ENCODE data around the gene ROBO1.

ROBO1 gene

DNA sequence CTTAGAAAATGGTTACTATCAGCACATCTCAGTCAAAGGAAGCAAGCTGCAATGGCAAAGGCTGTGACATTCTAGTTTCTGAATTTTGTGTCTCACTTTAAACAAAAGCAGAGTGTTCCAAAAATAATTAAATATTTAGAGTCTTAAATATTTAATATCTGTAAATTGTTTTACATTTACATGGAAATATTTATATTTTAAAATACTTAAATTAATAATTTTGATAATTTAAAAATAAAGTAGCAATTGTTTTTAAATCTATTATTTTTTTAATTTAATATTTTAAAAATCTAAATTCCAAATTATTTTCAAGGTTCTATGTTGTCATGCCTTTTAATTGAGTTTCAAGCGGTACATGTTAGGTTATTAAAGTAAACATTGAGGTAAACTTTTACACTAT is 843.1 kb downstream of the ROBO1 start:
- H3K9me3 Mint-ChIP-seq = peaks cover 5% of the 10 kb centered on the region
- H3K4me1 Mint-ChIP-seq (ENCODE audit: low read depth) = no peaks in the 10 kb centered on the region
- no peaks in the 10 kb centered on the region for H3K27me3 Mint-ChIP-seq (ENCODE audit: low read depth)
- no peaks in the 10 kb centered on the region for H3K36me3 Mint-ChIP-seq (ENCODE audit: low read depth)
- H3K4me3 Mint-ChIP-seq = no peak overlapping the region
- H3K27ac Mint-ChIP-seq = no peak overlapping the region

DNA sequence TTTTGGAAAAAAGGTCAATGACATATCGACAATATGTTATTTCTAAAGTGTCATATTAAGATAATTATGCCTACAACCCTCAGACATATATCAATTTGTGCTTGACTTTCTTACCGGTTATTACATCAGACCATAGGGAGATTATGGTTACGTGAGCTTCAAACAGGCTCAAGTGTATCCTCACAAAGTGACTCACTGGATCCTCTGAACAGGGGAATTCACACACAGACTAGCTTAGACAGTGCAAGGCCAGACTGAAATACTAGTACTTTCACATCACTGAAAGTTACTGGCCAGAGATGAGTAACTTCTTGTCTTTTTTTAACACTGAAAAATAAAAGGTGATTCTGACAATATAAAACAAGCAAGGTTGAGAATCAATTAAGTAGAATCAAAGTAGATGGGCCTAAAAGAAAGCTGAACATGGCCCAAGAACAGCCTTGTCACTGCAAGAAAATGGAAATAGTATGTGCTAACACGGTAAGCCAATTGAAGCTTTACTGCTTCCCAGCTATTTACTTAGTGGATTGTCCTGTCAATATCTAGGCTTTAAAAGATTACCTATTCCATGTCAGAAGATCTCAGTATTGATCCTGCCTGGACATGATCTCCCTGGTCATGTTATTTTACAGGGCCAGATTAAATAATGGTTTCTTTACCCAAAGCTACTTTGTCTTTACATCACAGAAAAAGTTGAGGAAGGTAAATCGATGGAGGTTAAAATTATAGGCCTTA is 848.6 kb downstream of the ROBO1 start:
- Mint-ChIP-seq H3K27ac (no peak overlapping the region), H3K36me3 (ENCODE audit: low read depth) (no peaks in the 10 kb centered on the region)

DNA sequence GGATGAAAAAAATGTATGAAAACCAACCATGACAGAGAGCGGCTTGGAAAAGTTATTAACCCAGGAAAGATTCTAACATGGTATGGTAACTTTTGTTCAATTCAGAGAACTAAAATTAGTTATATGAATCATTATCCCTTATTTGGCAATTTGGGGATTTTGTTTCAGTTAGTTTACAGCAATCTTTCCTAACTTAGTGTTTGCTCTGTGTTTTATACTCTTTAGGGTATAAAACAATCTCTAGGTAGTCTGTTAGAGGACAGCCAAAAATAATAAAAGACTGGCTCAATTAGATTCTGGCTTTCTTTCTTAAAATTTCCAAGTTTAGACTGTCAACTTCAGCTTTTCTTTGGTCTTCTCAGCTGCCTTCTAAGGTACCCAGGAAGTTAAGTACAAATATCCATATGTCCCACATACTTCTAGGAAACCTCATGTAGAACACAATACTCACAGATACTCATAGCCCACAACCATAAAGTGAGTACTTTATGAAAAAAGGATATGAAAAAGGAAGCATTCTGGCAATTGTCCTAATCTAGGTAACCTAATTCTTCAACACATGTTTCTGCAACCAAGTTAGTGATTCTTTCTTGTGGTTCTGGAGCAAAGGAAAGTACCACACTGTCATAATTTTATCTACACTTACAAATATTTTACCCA is 849.3 kb downstream of the ROBO1 start:
- no peaks in the 10 kb centered on the region for H3K9me3 Mint-ChIP-seq
- no peak overlapping the region for H3K27ac Mint-ChIP-seq
- no peaks in the 10 kb centered on the region for H3K27me3 Mint-ChIP-seq (ENCODE audit: low read depth)
- H3K4me1 Mint-ChIP-seq (ENCODE audit: low read depth) = no peaks in the 10 kb centered on the region
- no peak overlapping the region for H3K4me3 Mint-ChIP-seq
- H3K36me3 Mint-ChIP-seq (ENCODE audit: low read depth) = no peaks in the 10 kb centered on the region

More for the DNA sequence above, 848.6 kb downstream of the ROBO1 start:
- Mint-ChIP-seq H3K9me3 (no peaks in the 10 kb centered on the region), H3K4me3 (no peak overlapping the region), H3K27me3 (ENCODE audit: low read depth) (no peaks in the 10 kb centered on the region), H3K4me1 (ENCODE audit: low read depth) (no peaks in the 10 kb centered on the region)

DNA sequence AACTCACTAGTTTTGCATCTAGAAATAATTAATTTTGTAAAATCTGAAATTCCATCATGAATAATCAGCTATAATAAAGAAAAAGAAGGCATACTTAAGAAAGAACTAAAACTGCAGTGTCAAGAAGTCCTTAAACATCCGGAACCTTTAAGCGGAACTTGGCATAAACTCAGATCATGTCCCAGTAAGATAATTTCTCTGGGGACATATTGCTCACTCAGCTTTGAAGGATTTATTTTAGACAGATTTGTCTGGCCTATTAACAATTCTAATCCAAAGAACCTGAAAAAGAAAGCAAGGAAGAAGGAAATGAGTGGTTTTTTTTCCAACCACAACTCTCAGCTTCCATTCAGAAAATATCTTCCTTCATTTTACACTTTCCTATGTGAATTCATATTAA is 850.3 kb downstream of the ROBO1 start:
- H3K36me3 Mint-ChIP-seq (ENCODE audit: low read depth) = no peaks in the 10 kb centered on the region

DNA sequence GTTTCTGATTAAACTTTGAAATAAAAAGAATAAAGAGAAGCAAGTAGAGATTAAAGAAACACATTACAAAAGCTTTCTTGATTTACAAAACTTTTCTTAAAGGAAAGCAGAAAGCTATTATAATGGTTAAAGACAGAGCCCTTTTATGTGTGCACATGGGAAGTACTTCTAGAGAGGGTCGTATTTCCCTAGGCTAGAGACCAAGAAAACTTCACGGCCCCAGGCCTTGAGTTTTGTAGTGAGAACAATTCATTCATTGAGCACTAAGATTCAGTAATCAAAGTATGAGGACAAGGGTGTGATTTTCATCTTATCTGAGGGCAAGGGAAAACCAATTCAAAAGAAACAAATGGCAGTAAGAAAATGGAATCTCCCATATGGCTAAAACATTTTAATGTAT is 854.1 kb downstream of the ROBO1 start:
- Mint-ChIP-seq H3K27me3 (ENCODE audit: low read depth) (no peaks in the 10 kb centered on the region), H3K27ac (no peak overlapping the region), H3K4me3 (no peak overlapping the region), H3K9me3 (no peaks in the 10 kb centered on the region), H3K36me3 (ENCODE audit: low read depth) (no peaks in the 10 kb centered on the region), H3K4me1 (ENCODE audit: low read depth) (no peaks in the 10 kb centered on the region)

More for the DNA sequence above, 850.3 kb downstream of the ROBO1 start:
- Mint-ChIP-seq H3K27ac (no peak overlapping the region), H3K4me1 (ENCODE audit: low read depth) (no peaks in the 10 kb centered on the region), H3K9me3 (no peaks in the 10 kb centered on the region), H3K27me3 (ENCODE audit: low read depth) (no peaks in the 10 kb centered on the region), H3K4me3 (no peak overlapping the region)

DNA sequence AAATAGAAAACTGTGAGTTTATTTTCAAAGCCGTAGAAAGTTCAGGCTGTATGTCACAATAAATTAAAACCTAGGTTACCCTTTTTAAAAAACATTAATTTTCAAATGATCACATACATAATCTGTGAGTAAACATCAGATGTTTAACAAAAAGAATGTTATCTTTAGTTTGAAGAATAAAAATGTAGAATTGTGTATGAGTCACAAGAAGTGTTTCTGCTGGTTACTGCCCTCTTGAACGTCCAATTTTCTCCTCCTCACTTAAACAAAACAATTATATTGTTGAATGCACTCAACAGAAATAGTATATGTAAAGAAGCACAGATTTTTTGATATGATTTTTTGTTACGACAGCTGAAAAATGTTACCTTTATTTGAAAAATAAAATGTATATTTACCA is 855.1 kb downstream of the ROBO1 start:
- Mint-ChIP-seq H3K9me3 (no peaks in the 10 kb centered on the region), H3K27ac (no peak overlapping the region), H3K36me3 (ENCODE audit: low read depth) (no peaks in the 10 kb centered on the region), H3K27me3 (ENCODE audit: low read depth) (no peaks in the 10 kb centered on the region), H3K4me1 (ENCODE audit: low read depth) (no peaks in the 10 kb centered on the region), H3K4me3 (no peak overlapping the region)

DNA sequence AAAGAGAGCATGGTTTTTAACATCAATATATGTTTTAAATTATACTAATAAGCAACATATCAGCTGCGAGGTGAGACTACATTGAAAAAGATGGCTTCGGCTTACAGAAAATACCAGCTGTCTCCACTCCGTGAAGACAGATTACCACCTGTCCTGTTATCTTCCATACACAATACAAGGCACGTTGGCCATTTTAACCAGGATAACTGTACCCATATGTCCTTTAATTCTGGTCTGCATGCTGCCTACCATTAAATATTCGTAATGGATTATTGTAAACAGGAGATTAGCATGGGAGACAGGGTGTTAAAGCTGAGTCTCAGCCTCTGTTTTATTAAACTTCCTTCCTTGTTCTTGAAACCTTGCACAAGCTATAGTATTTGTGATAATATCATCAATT is 855.5 kb downstream of the ROBO1 start:
- no peak overlapping the region for H3K4me3 Mint-ChIP-seq
- H3K27ac Mint-ChIP-seq = no peak overlapping the region
- peaks cover under 1% of the 10 kb centered on the region for H3K9me3 Mint-ChIP-seq
- no peaks in the 10 kb centered on the region for H3K27me3 Mint-ChIP-seq (ENCODE audit: low read depth)
- H3K4me1 Mint-ChIP-seq (ENCODE audit: low read depth) = no peaks in the 10 kb centered on the region
- no peaks in the 10 kb centered on the region for H3K36me3 Mint-ChIP-seq (ENCODE audit: low read depth)

DNA sequence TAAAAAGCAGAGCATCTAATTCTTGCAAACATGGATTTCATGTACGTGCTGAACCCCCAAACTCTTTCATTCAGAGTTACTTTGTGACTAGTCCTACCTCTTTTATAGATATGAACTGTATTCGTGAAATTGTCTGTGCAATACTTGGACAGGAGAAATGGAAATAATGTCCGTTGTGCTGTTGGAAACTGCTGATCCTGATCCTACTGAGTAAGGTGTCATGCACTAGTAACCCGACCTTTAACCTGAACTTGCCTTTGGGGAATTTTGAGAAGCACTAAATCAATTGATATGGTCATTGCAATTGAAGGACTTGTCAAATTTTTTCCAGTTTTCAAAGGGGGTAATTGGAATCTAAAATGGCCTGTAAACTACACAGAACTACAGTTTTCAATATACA is 856.4 kb downstream of the ROBO1 start:
- H3K27me3 Mint-ChIP-seq (ENCODE audit: low read depth) = no peaks in the 10 kb centered on the region
- no peak overlapping the region for H3K4me3 Mint-ChIP-seq
- peaks cover 4% of the 10 kb centered on the region for H3K9me3 Mint-ChIP-seq
- H3K36me3 Mint-ChIP-seq (ENCODE audit: low read depth) = no peaks in the 10 kb centered on the region
- no peaks in the 10 kb centered on the region for H3K4me1 Mint-ChIP-seq (ENCODE audit: low read depth)
- H3K27ac Mint-ChIP-seq = no peak overlapping the region

DNA sequence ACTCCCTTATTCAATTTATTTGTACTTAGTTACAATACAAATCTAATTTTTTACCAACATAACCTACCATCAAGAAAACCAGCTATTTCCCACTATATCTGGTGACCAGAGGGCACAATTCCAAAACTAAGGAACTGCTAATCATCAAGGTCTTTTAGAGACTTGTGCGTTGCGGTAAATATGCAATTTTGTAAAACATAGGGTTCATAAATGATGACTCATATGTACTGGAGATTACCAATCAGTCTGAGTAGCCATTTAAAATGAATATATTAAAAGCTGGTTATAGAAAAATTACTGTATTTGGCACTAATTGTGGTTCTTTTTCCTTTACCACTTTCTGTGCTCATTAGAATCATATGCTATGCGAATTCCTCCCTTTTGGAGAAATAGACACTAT is 859.6 kb downstream of the ROBO1 start:
- H3K4me3 Mint-ChIP-seq = no peak overlapping the region
- no peak overlapping the region for H3K27ac Mint-ChIP-seq
- H3K27me3 Mint-ChIP-seq (ENCODE audit: low read depth) = no peaks in the 10 kb centered on the region
- H3K4me1 Mint-ChIP-seq (ENCODE audit: low read depth) = no peaks in the 10 kb centered on the region
- H3K9me3 Mint-ChIP-seq = peaks cover 4% of the 10 kb centered on the region
- H3K36me3 Mint-ChIP-seq (ENCODE audit: low read depth) = no peaks in the 10 kb centered on the region

DNA sequence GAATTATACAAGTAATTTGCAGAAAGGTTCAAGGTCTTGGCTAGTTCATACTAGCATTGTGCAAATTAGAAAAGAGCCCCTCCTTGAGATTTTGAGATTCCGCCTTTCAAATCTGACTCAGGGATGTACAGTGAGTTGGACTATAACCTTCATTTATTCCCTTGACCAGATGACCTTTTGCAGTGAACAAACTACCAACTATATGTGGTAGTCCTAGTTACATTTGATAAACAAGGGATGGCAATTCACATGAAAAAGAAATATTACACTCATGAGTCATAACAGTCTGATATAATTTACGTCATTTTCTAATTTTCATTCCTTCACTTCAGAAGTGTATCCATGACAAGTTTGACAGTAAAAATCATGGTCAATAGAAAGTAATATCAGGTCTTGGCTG is 860.4 kb downstream of the ROBO1 start:
- no peak overlapping the region for H3K4me3 Mint-ChIP-seq
- no peaks in the 10 kb centered on the region for H3K4me1 Mint-ChIP-seq (ENCODE audit: low read depth)
- H3K27me3 Mint-ChIP-seq (ENCODE audit: low read depth) = no peaks in the 10 kb centered on the region
- H3K27ac Mint-ChIP-seq = no peak overlapping the region
- peaks cover 4% of the 10 kb centered on the region for H3K9me3 Mint-ChIP-seq
- H3K36me3 Mint-ChIP-seq (ENCODE audit: low read depth) = no peaks in the 10 kb centered on the region

DNA sequence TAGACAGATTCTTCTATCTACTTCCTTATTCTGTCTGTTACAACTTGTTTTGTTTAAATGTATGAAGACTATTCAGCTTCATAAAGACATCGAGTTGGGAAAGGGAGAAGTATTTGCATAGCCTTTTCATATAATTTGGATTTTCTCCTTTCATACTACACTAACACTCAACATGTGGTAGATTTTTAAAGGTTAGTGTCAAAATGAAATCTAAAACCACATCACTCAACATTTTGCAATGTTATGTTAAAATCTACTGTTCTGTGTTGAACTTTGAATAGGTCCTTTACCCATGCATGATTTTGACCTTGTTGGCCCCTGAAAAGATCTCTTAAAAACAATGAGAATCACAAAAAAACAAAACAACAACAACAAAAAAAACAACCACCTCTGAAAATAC is 860.9 kb downstream of the ROBO1 start:
- Mint-ChIP-seq H3K27me3 (ENCODE audit: low read depth) (no peaks in the 10 kb centered on the region), H3K36me3 (ENCODE audit: low read depth) (no peaks in the 10 kb centered on the region), H3K4me1 (ENCODE audit: low read depth) (no peaks in the 10 kb centered on the region), H3K9me3 (peaks cover 4% of the 10 kb centered on the region), H3K4me3 (no peak overlapping the region), H3K27ac (no peak overlapping the region)

DNA sequence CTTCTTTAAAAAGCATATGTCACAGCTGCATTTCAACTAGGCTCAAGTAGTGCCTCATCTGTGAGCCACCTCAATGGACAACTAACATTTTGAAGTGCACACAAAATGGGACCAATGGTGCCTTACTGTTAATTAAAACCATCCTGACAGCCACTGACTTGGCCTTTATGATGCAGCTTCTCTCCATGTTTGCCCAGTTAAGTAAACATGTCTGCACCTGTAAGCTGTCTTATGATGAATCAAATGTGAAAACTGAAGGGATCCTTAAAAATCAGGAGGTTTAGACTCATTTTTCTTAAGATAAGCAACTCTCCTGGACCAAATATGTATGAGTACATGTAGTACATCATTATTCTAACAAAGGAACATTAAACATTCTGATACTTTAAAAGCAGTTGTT is 861.6 kb downstream of the ROBO1 start:
- Mint-ChIP-seq H3K4me3 (no peak overlapping the region), H3K36me3 (ENCODE audit: low read depth) (no peaks in the 10 kb centered on the region)

DNA sequence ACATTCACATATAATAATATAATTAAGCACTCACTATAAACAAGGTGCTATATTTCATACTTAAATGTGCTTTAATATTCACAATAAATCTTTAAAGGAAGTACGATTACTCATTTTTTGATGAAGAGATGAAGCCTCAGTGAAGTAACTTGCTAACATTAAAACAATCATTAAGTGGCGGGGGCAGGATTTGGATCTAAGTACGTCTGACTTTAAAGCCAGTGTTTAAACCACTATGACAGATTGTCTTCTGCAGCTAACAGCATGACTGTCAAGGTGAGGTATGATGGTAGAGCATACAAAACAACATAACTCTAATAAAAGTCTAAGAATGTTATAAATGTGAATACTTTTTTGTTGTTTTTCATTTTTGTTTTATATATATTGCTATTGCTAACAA is 862.1 kb downstream of the ROBO1 start:
- Mint-ChIP-seq H3K36me3 (ENCODE audit: low read depth) (no peaks in the 10 kb centered on the region), H3K27ac (no peak overlapping the region), H3K27me3 (ENCODE audit: low read depth) (no peaks in the 10 kb centered on the region), H3K9me3 (peaks cover 4% of the 10 kb centered on the region), H3K4me3 (no peak overlapping the region), H3K4me1 (ENCODE audit: low read depth) (no peaks in the 10 kb centered on the region)

More for the DNA sequence above, 861.6 kb downstream of the ROBO1 start:
- peaks cover 4% of the 10 kb centered on the region for H3K9me3 Mint-ChIP-seq
- no peak overlapping the region for H3K27ac Mint-ChIP-seq
- H3K27me3 Mint-ChIP-seq (ENCODE audit: low read depth) = no peaks in the 10 kb centered on the region
- H3K4me1 Mint-ChIP-seq (ENCODE audit: low read depth) = no peaks in the 10 kb centered on the region

DNA sequence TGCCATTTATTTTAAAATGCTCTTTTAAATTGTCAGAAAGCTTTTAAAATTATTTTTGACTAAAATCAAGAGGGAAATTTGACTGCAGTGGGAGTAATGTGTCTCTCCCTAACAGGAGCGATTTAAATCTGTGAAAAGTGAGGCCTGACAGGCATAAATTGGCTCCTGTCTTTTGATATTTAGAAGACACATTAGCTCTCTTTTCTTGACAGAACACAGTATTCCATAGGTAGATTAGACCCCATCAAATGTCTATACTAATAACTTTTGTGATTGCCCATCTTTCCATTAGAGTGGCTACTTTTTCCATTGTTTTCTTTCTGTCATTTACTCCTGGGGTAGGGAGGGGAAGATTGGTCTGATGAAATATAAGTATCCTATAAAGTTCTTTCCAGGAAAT is 866.3 kb downstream of the ROBO1 start:
- Mint-ChIP-seq H3K27ac (no peak overlapping the region), H3K27me3 (ENCODE audit: low read depth) (no peaks in the 10 kb centered on the region), H3K9me3 (no peaks in the 10 kb centered on the region), H3K4me1 (ENCODE audit: low read depth) (no peaks in the 10 kb centered on the region), H3K4me3 (no peak overlapping the region), H3K36me3 (ENCODE audit: low read depth) (no peaks in the 10 kb centered on the region)

DNA sequence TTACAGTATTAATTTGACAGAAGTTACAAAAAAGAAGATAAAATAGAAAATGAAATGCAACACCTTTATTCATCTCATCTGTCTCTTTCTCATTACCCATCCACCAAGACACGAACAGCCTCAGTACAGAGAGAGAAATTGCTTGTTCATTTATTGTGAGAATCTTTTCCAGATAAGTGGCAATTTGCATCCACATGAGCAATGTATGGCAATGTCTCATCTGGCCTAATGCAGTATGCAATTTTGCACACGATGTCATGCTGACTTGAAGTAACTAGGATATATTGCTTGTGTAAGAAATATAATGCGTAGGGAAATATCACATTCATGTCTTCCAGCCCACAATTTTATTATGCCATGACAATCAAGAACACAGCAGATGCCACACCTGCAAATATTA is 866.9 kb downstream of the ROBO1 start:
- H3K27me3 Mint-ChIP-seq (ENCODE audit: low read depth) = no peaks in the 10 kb centered on the region

More for the DNA sequence above, 866.9 kb downstream of the ROBO1 start:
- no peaks in the 10 kb centered on the region for H3K36me3 Mint-ChIP-seq (ENCODE audit: low read depth)
- H3K4me3 Mint-ChIP-seq = no peak overlapping the region
- H3K4me1 Mint-ChIP-seq (ENCODE audit: low read depth) = no peaks in the 10 kb centered on the region
- no peaks in the 10 kb centered on the region for H3K9me3 Mint-ChIP-seq
- H3K27ac Mint-ChIP-seq = no peak overlapping the region
